ENCODE data around the gene HBD. TPM values are rescaled to one million over a fixed set of nuclear protein-coding genes. Genes with fewer than 3 reads are reported as not detected.

Gene HBD
- total and polyA plus RNA-seq, 2 donors (not counting 3 experiments of a cell fraction or from before 2014, with no cell fraction given), result not detected

- intact Hi-C loops (cut with micrococcal nuclease), result no loop called here
- POLR2A ChIA-PET, result no interaction called here
- no peak for FAIRE-seq
Observed at GRCh38 chr11:5197536-5197935, 36.7 kb downstream of the HBD start.

GRCh38 chr11:5196731-5197130, 37.6 kb downstream of the HBD start:
- FAIRE-seq (no peak), DNase-seq (ENCODE audit: low read depth, low spot score) (no peak)
- ChIA-PET POLR2A (no interaction called here), CTCF (interaction anchor here (1.4 kb wide), 1 partner anchor 72 kb away, joined by 4 read pairs; no protein-coding TSS in a partner anchor)
- no peak overlapping the region for H3K9ac ChIP-seq (replicated peaks; ENCODE audit: extremely low read depth, insufficient read depth, low read length)
- dilution Hi-C loops (cut with MboI; ENCODE audit: extremely low pct_ligation_motif_present, low sequenced_read_pairs), result no loop called here
- H3K4me2 ChIP-seq (ENCODE audit: insufficient read depth, low read length), result no peak overlapping the region
- H3K4me3 ChIP-seq (replicated peaks in 1 of 3; ENCODE audit: insufficient read depth in 1 of 3, low read depth in 1 of 3, low read length in 3 of 3), result no peak overlapping the region
- intact Hi-C loops (cut with micrococcal nuclease), result no loop called here
- no peaks in the 10 kb centered on the region for H4K20me1 ChIP-seq (replicated peaks; ENCODE audit: control insufficient read depth, extremely low read depth, insufficient read depth, low read length)
- TF ChIP-seq, protein P1, sequence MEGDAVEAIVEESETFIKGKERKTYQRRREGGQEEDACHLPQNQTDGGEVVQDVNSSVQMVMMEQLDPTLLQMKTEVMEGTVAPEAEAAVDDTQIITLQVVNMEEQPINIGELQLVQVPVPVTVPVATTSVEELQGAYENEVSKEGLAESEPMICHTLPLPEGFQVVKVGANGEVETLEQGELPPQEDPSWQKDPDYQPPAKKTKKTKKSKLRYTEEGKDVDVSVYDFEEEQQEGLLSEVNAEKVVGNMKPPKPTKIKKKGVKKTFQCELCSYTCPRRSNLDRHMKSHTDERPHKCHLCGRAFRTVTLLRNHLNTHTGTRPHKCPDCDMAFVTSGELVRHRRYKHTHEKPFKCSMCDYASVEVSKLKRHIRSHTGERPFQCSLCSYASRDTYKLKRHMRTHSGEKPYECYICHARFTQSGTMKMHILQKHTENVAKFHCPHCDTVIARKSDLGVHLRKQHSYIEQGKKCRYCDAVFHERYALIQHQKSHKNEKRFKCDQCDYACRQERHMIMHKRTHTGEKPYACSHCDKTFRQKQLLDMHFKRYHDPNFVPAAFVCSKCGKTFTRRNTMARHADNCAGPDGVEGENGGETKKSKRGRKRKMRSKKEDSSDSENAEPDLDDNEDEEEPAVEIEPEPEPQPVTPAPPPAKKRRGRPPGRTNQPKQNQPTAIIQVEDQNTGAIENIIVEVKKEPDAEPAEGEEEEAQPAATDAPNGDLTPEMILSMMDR (IDR thresholded peaks at IDR 0.05; ENCODE audit: extremely low read depth in 1 of 2, insufficient read depth in 1 of 2, low read depth in 1 of 2, low read length in 2 of 2), result no peak
- TF ChIP-seq FOS (IDR thresholded peaks at IDR 0.05; ENCODE audit: borderline replicate concordance, insufficient read depth, low read length), result no peak
- TF ChIP-seq POLR2A (IDR thresholded peaks at IDR 0.05; ENCODE audit: low read depth, low read length), result no peak
- TF ChIP-seq POLR2AphosphoS5 (IDR thresholded peaks at IDR 0.05; ENCODE audit: insufficient read depth, low read depth, low read length), result no peak
- no peak for TF ChIP-seq MYC (IDR thresholded peaks at IDR 0.05; ENCODE audit: low read depth, low read length)
- no peak for TF ChIP-seq GATA2 (IDR thresholded peaks at IDR 0.05; ENCODE audit: insufficient read depth, insufficient read length, low read depth, low read length)
- TF ChIP-seq EZH2 (IDR thresholded peaks at IDR 0.05; ENCODE audit: borderline replicate concordance, low read depth, low read length, severe bottlenecking), result no peak
- TF ChIP-seq JUN (IDR thresholded peaks at IDR 0.05; ENCODE audit: borderline replicate concordance, insufficient read depth, insufficient read length, low read depth), result no peak
- TF ChIP-seq, protein P2, sequence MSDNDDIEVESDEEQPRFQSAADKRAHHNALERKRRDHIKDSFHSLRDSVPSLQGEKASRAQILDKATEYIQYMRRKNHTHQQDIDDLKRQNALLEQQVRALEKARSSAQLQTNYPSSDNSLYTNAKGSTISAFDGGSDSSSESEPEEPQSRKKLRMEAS (IDR thresholded peaks at IDR 0.05; ENCODE audit: insufficient read depth, insufficient read length), result no peak
- no peaks in the 10 kb centered on the region for H3K4me1 ChIP-seq (ENCODE audit: control insufficient read depth, extremely low read depth, insufficient read depth, low read length)
- H3K9me1 ChIP-seq (replicated peaks; ENCODE audit: control insufficient read depth, extremely low read depth, insufficient read depth, low read length), result no peaks in the 10 kb centered on the region
- no peaks in the 10 kb centered on the region for H3K36me3 ChIP-seq (ENCODE audit: control insufficient read depth in 2 of 2, extremely low read depth in 1 of 2, insufficient read depth in 2 of 2, low read length in 2 of 2)
- H3K27me3 ChIP-seq (ENCODE audit: control insufficient read depth in 2 of 2, insufficient read depth in 2 of 2, low read length in 2 of 2), result peaks cover 0 to 2% of the 10 kb centered on the region in 2 experiments
- BruUV-seq (replicated peaks), result no TSS peak
- H3K27ac ChIP-seq (ENCODE audit: insufficient read depth, low read depth, low read length), result no peak overlapping the region
- H3K79me2 ChIP-seq (ENCODE audit: control insufficient read depth, insufficient read depth, low read length), result no peaks in the 10 kb centered on the region
- no peak overlapping the region for H2AFZ ChIP-seq (ENCODE audit: low read depth, low read length)
- no peaks in the 10 kb centered on the region for H3K9me3 ChIP-seq (replicated peaks; ENCODE audit: control insufficient read depth, insufficient read depth, low read length)

More at GRCh38 chr11:5197536-5197935, 36.7 kb downstream of the HBD start:
- H3K9me3 ChIP-seq (replicated peaks; ENCODE audit: control insufficient read depth, insufficient read depth, low read length), result no peaks in the 10 kb centered on the region
- no peak overlapping the region for H3K4me3 ChIP-seq (replicated peaks in 1 of 3; ENCODE audit: insufficient read depth in 1 of 3, low read depth in 1 of 3, low read length in 3 of 3)
- no peak overlapping the region for H3K9ac ChIP-seq (replicated peaks; ENCODE audit: extremely low read depth, insufficient read depth, low read length)
- H2AFZ ChIP-seq (ENCODE audit: low read depth, low read length), result no peak overlapping the region
- CTCF ChIA-PET, result interaction anchor here (1.4 to 2.1 kb wide), 2 partner anchors 73 to 183 kb away, joined by 4 to 6 read pairs; no protein-coding TSS in a partner anchor
- H4K20me1 ChIP-seq (replicated peaks; ENCODE audit: control insufficient read depth, extremely low read depth, insufficient read depth, low read length), result no peaks in the 10 kb centered on the region
- TF ChIP-seq JUN (IDR thresholded peaks at IDR 0.05; ENCODE audit: borderline replicate concordance, insufficient read depth, insufficient read length, low read depth), result no peak
- no peak for TF ChIP-seq GATA2 (IDR thresholded peaks at IDR 0.05; ENCODE audit: insufficient read depth, insufficient read length, low read depth, low read length)
- TF ChIP-seq, protein P1 (IDR thresholded peaks at IDR 0.05; ENCODE audit: extremely low read depth in 1 of 2, insufficient read depth in 1 of 2, low read depth in 1 of 2, low read length in 2 of 2), result no peak
- BruUV-seq (replicated peaks), result no TSS peak
- H3K27me3 ChIP-seq (ENCODE audit: control insufficient read depth in 2 of 2, insufficient read depth in 2 of 2, low read length in 2 of 2), result peaks cover 0 to 2% of the 10 kb centered on the region in 2 experiments
- H3K4me1 ChIP-seq (ENCODE audit: control insufficient read depth, extremely low read depth, insufficient read depth, low read length), result no peaks in the 10 kb centered on the region
- DNase-seq (ENCODE audit: low read depth, low spot score), result peak; percentile 20
- no peak overlapping the region for H3K4me2 ChIP-seq (ENCODE audit: insufficient read depth, low read length)
- H3K9me1 ChIP-seq (replicated peaks; ENCODE audit: control insufficient read depth, extremely low read depth, insufficient read depth, low read length), result no peaks in the 10 kb centered on the region
- no peaks in the 10 kb centered on the region for H3K36me3 ChIP-seq (ENCODE audit: control insufficient read depth in 2 of 2, extremely low read depth in 1 of 2, insufficient read depth in 2 of 2, low read length in 2 of 2)
- dilution Hi-C loops (cut with MboI; ENCODE audit: extremely low pct_ligation_motif_present, low sequenced_read_pairs), result no loop called here
- no peak overlapping the region for H3K27ac ChIP-seq (ENCODE audit: insufficient read depth, low read depth, low read length)
- H3K79me2 ChIP-seq (ENCODE audit: control insufficient read depth, insufficient read depth, low read length), result no peaks in the 10 kb centered on the region

Data from endothelial cell of umbilical vein (primary cell).